K562 (cell line): Measurements from ENCODE around the gene ZNF548. TPM values are rescaled to one million over a fixed set of nuclear protein-coding genes. Genes with fewer than 3 reads are reported as not detected.
A peak's percentile ranks its signal among the peaks of the same experiment; 100 is the strongest.

Experiments used
- DIDO1 ChIP-seq: fragments of 450-650 bp; IDR thresholded peaks from 2 replicates; pipeline ENCODE4 v1.6.1; 2016; ENCODE audit warnings: low read depth, missing biosample characterization, missing genetic modification characterization
- FOXK2 ChIP-seq, 2 experiments: fragments of 450-650 bp; IDR thresholded peaks in 1 of 2; conservative IDR thresholded peaks in 1 of 2; 2 replicates each; pipeline ENCODE4 v1.6.1; 2016; ENCODE audit warnings: low read depth in 2 of 2, mild to moderate bottlenecking in 1 of 2
- GTF2B ChIP-seq: IDR thresholded peaks from 2 replicates; pipeline ENCODE4 v1.6.1; 2011; ENCODE audit not compliant: insufficient read length; ENCODE audit errors: extremely low read depth
- PHF8 ChIP-seq: fragments of 200-600 bp; sonication (generic); IDR thresholded peaks from 2 replicates; pipeline ENCODE4 v1.6.1; 2012; ENCODE audit warnings: mixed run types, mild to moderate bottlenecking, inconsistent platforms, low read length, moderate library complexity, borderline replicate concordance
- RBM39 ChIP-seq: fragments of 200-400 bp; formaldehyde crosslinking; optimal IDR thresholded peaks from 2 replicates; pipeline ENCODE3; 2018; ENCODE audit warnings: low read depth, low read length
- SETDB1 ChIP-seq: IDR thresholded peaks from one replicate; pipeline ENCODE4 v1.6.1; 2012; ENCODE audit warnings: low read length, control low read depth, inconsistent platforms
- SMAD2 ChIP-seq: fragments of 150-350 bp; IDR thresholded peaks from 2 replicates; pipeline ENCODE4 v1.6.1; 2014; ENCODE audit warnings: low read depth, mild to moderate bottlenecking, low read length
- SNAPC5 ChIP-seq: fragments of 250-450 bp; sonication (Bioruptor Pico); IDR thresholded peaks from 2 replicates; pipeline ENCODE4 v1.8.0; 2021; ENCODE audit warnings: moderate library complexity, mild to moderate bottlenecking, inconsistent platforms
- STAG1 ChIP-seq: sonication (generic); formaldehyde crosslinking; IDR thresholded peaks from 2 replicates; pipeline ENCODE4 v1.5.0; 2020; ENCODE audit warnings: missing genetic modification reagents, borderline replicate concordance
- STAT5B ChIP-seq: fragments of 250-450 bp; sonication (Bioruptor Pico); IDR thresholded peaks from 2 replicates; pipeline ENCODE4 v1.8.0; 2021; ENCODE audit warnings: mild to moderate bottlenecking, inconsistent platforms
- THRAP3 ChIP-seq: fragments of 450-650 bp; IDR thresholded peaks from 2 replicates; pipeline ENCODE4 v1.6.1; 2016; ENCODE audit warnings: mild to moderate bottlenecking, inconsistent platforms, borderline replicate concordance
- ZNF316 ChIP-seq: fragments of 450-650 bp; IDR thresholded peaks from 2 replicates; pipeline ENCODE4 v1.6.1; 2016
- polyA plus RNA-seq, 8 experiments: library from polyadenylated mRNA; depleted of rRNA in 4 of 8; stranded (reverse) in 5 of 8; unstranded in 3 of 8; fragments of >200 nt; fragmentation: Nextera tagmentation in 2 of 8; fragmentation: Illumina TruSeq in 1 of 8; extraction: Ambion mirVana in 2 of 8; extraction: Trizol in 1 of 8; gene quantifications; 2 replicates each; pipeline versions ENCODE4 v1.2.1 to v1.2.3, GENCODE V29; 2011 to 2014; ENCODE audit warnings: inconsistent platforms in 1 of 8, missing spikeins in 1 of 8
- total RNA-seq, 7 experiments: library from RNA; depleted of rRNA in 6 of 7; stranded (reverse); fragments of >200 nt in 6 of 7; fragmentation: Illumina TruSeq in 2 of 7; extraction: Trizol in 2 of 7; gene quantifications; 2 replicates each; pipeline versions ENCODE4 v1.2.1 to v1.2.3, GENCODE V29; 2011 to 2021; ENCODE audit warnings: low replicate concordance in 1 of 7
- TF ChIP-seq, protein P1 (sequence below): fragments of 250-450 bp; sonication (Bioruptor Pico); IDR thresholded peaks from 2 replicates; pipeline ENCODE4 v1.4.0; 2020; ENCODE audit warnings: mild to moderate bottlenecking
- TF ChIP-seq, protein P2 (sequence below): fragments of 250-450 bp; sonication (Bioruptor Pico); IDR thresholded peaks from 2 replicates; pipeline ENCODE4 v1.4.0; 2020
- TF ChIP-seq, protein P3 (sequence below): fragments of 250-450 bp; sonication (Bioruptor Pico); IDR thresholded peaks from 2 replicates; pipeline ENCODE4 v1.5.0; 2021; ENCODE audit warnings: mild to moderate bottlenecking, borderline replicate concordance
- TF ChIP-seq, protein P4 (sequence below): sonication (generic); formaldehyde crosslinking; IDR thresholded peaks from 2 replicates; pipeline ENCODE4 v1.5.0; 2020; ENCODE audit warnings: missing genetic modification reagents
- TF ChIP-seq, protein P5 (sequence below): fragments of 250-450 bp; sonication (Bioruptor Pico); IDR thresholded peaks from 2 replicates; pipeline ENCODE4 v1.5.0; 2021
- TF ChIP-seq, protein P6 (sequence below): fragments of 450-650 bp; formaldehyde crosslinking; conservative IDR thresholded peaks from 2 replicates; pipeline ENCODE4 v1.4.0; 2022; ENCODE audit warnings: mild to moderate bottlenecking, missing genetic modification characterization

ZNF548 gene
- total and polyA plus RNA-seq, 9 of the 15 experiments (the other 6 are each of a cell fraction or from before 2014, with no cell fraction given) = 1.5 to 8.7 (median 4.5) TPM

DNA sequence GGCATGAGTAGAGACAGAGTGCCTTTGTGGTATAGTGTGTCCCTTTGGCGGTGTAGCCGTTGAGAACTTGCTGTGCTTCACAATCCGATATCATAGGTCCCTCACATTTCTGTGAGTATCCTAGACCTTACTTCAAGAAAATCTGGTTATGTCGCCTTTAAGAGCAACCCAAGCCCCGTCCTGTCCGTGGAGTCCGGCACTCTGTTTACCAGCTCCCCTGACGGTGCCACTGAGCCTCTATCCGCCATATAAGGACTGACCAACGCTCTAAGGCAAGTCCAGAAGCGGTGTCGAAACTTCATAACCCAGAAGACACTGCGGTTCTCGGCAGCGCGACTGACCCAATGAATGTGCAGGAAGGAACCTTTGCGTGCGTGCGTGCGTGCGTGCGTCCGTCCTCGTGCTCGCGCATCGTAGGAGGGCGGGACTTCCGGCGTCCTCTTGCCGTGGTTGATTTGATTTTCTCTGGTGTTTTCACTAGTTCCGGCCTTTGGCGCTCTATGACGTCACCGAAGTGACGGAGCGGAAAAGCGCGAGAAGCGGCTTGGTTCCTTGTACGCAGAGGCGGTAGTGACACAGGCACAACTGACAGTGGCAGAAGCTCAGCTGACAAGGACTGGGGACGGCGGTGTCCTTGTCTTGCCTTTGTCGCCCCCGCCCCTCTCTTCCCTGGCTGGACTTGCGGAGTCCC lies 26.5 kb upstream of the ZNF548 start, which contains the start of the genes TRAPPC2B and ZNF547 (continued):
- TF ChIP-seq THRAP3 = no peak
- TF ChIP-seq, protein P1, sequence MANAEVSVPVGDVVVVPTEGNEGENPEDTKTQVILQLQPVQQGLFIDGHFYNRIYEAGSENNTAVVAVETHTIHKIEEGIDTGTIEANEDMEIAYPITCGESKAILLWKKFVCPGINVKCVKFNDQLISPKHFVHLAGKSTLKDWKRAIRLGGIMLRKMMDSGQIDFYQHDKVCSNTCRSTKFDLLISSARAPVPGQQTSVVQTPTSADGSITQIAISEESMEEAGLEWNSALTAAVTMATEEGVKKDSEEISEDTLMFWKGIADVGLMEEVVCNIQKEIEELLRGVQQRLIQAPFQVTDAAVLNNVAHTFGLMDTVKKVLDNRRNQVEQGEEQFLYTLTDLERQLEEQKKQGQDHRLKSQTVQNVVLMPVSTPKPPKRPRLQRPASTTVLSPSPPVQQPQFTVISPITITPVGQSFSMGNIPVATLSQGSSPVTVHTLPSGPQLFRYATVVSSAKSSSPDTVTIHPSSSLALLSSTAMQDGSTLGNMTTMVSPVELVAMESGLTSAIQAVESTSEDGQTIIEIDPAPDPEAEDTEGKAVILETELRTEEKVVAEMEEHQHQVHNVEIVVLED = peak; percentile 98
- TF ChIP-seq, protein P2, sequence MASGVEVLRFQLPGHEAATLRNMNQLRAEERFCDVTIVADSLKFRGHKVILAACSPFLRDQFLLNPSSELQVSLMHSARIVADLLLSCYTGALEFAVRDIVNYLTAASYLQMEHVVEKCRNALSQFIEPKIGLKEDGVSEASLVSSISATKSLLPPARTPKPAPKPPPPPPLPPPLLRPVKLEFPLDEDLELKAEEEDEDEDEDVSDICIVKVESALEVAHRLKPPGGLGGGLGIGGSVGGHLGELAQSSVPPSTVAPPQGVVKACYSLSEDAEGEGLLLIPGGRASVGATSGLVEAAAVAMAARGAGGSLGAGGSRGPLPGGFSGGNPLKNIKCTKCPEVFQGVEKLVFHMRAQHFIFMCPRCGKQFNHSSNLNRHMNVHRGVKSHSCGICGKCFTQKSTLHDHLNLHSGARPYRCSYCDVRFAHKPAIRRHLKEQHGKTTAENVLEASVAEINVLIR (CRISPR knock-in tag) = peak; percentile 92
- no peak for TF ChIP-seq STAG1
- no peak for TF ChIP-seq SNAPC5 (CRISPR knock-in tag)
- peak; percentile 21 to 68; a peak in 2 of 4 replicates for TF ChIP-seq FOXK2 (conservative IDR thresholded peaks at IDR 0.05 in 1 of 2, IDR thresholded peaks at IDR 0.05 in 1 of 2; ENCODE audit: low read depth in 2 of 2)
- TF ChIP-seq SMAD2 = no peak
- TF ChIP-seq PHF8 = peak; percentile 56; the same call in 1 of the 2 replicates
- no peak for TF ChIP-seq STAT5B
- TF ChIP-seq, protein P3, sequence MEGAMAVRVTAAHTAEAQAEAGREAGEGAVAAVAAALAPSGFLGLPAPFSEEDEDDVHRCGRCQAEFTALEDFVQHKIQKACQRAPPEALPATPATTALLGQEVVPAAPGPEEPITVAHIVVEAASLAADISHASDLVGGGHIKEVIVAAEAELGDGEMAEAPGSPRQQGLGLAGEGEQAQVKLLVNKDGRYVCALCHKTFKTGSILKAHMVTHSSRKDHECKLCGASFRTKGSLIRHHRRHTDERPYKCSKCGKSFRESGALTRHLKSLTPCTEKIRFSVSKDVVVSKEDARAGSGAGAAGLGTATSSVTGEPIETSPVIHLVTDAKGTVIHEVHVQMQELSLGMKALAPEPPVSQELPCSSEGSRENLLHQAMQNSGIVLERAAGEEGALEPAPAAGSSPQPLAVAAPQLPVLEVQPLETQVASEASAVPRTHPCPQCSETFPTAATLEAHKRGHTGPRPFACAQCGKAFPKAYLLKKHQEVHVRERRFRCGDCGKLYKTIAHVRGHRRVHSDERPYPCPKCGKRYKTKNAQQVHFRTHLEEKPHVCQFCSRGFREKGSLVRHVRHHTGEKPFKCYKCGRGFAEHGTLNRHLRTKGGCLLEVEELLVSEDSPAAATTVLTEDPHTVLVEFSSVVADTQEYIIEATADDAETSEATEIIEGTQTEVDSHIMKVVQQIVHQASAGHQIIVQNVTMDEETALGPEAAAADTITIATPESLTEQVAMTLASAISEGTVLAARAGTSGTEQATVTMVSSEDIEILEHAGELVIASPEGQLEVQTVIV (CRISPR knock-in tag) = no peak
- TF ChIP-seq DIDO1 (tag) = no peak
- TF ChIP-seq RBM39 = no peak
- TF ChIP-seq ZNF316 = no peak
- TF ChIP-seq GTF2B = no peak
- TF ChIP-seq, protein P4, sequence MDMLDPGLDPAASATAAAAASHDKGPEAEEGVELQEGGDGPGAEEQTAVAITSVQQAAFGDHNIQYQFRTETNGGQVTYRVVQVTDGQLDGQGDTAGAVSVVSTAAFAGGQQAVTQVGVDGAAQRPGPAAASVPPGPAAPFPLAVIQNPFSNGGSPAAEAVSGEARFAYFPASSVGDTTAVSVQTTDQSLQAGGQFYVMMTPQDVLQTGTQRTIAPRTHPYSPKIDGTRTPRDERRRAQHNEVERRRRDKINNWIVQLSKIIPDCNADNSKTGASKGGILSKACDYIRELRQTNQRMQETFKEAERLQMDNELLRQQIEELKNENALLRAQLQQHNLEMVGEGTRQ = no peak
- TF ChIP-seq, protein P5, sequence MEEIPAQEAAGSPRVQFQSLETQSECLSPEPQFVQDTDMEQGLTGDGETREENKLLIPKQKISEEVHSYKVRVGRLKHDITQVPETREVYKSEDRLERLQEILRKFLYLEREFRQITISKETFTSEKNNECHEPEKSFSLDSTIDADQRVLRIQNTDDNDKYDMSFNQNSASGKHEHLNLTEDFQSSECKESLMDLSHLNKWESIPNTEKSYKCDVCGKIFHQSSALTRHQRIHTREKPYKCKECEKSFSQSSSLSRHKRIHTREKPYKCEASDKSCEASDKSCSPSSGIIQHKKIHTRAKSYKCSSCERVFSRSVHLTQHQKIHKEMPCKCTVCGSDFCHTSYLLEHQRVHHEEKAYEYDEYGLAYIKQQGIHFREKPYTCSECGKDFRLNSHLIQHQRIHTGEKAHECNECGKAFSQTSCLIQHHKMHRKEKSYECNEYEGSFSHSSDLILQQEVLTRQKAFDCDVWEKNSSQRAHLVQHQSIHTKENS (CRISPR knock-in tag) = no peak
- no peak for TF ChIP-seq SETDB1
- TF ChIP-seq, protein P6, sequence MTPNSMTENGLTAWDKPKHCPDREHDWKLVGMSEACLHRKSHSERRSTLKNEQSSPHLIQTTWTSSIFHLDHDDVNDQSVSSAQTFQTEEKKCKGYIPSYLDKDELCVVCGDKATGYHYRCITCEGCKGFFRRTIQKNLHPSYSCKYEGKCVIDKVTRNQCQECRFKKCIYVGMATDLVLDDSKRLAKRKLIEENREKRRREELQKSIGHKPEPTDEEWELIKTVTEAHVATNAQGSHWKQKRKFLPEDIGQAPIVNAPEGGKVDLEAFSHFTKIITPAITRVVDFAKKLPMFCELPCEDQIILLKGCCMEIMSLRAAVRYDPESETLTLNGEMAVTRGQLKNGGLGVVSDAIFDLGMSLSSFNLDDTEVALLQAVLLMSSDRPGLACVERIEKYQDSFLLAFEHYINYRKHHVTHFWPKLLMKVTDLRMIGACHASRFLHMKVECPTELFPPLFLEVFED (CRISPR knock-in tag) = no peak
